DOHH2 (cell line): ENCODE measurements around the gene ANXA2.

Experiments used
- H3F3A ChIP-seq: fragments of 200-600 bp; sonication (generic), shearing (Covaris generic); 2 replicates; pipeline ENCODE4 v1.6.0; 2016; ENCODE audit warnings: antibody characterized with exemption, mild to moderate bottlenecking; ENCODE audit not compliant: control insufficient read depth, insufficient read depth
- H3K27ac ChIP-seq: fragments of 200-600 bp; sonication (generic); 2 replicates; pipeline ENCODE4 v1.5.1; 2014; ENCODE audit warnings: low read depth, mild to moderate bottlenecking, low read length, moderate library complexity
- H3K27me3 ChIP-seq: fragments of 200-600 bp; sonication (generic); 2 replicates; pipeline ENCODE4 v1.6.1; 2014; ENCODE audit warnings: mild to moderate bottlenecking, low read length, mixed read lengths; ENCODE audit not compliant: control insufficient read depth
- H3K36me3 ChIP-seq: fragments of 200-600 bp; sonication (generic); 2 replicates; pipeline ENCODE4 v1.6.1; 2014; ENCODE audit warnings: mild to moderate bottlenecking, low read length, moderate library complexity, mixed read lengths; ENCODE audit not compliant: control insufficient read depth
- H3K4me1 ChIP-seq: fragments of 200-600 bp; sonication (generic); 2 replicates; pipeline ENCODE4 v1.6.1; 2014; ENCODE audit warnings: mild to moderate bottlenecking, low read length, mixed read lengths; ENCODE audit not compliant: control insufficient read depth
- H3K4me2 ChIP-seq: fragments of 200-600 bp; sonication (generic); 2 replicates; pipeline ENCODE4 v1.6.0; 2014; ENCODE audit warnings: mild to moderate bottlenecking, low read length, moderate library complexity
- H3K4me3 ChIP-seq: fragments of 200-600 bp; sonication (generic); 2 replicates; pipeline ENCODE4 v1.5.1; 2014; ENCODE audit warnings: mild to moderate bottlenecking, low read length, mixed read lengths
- H3K79me2 ChIP-seq: fragments of 200-600 bp; sonication (generic); 2 replicates; pipeline ENCODE4 v1.6.1; 2014; ENCODE audit warnings: mild to moderate bottlenecking, low read length, mixed read lengths; ENCODE audit not compliant: control insufficient read depth
- H3K9me2 ChIP-seq: fragments of 200-600 bp; sonication (generic); replicated peaks from 2 replicates; pipeline ENCODE4 v1.6.1; 2014; ENCODE audit warnings: mild to moderate bottlenecking, low read length, mixed read lengths; ENCODE audit not compliant: control insufficient read depth
- H3K9me3 ChIP-seq: fragments of 200-600 bp; sonication (generic); 2 replicates; pipeline ENCODE4 v1.6.1; 2014; ENCODE audit warnings: antibody characterized with exemption, low read length, mixed read lengths; ENCODE audit not compliant: control insufficient read depth, insufficient read depth
- H4K20me1 ChIP-seq: fragments of 200-600 bp; sonication (generic); 2 replicates; pipeline ENCODE4 v1.6.0; 2014; ENCODE audit warnings: low read depth, mild to moderate bottlenecking, antibody characterized with exemption, low read length, moderate library complexity; ENCODE audit not compliant: control insufficient read depth, insufficient read depth
- EZH2phosphoT487 ChIP-seq: fragments of 200-600 bp; sonication (generic); IDR thresholded peaks from 2 replicates; pipeline ENCODE4 v1.6.1; 2017; ENCODE audit warnings: borderline replicate concordance, mild to moderate bottlenecking, antibody characterized with exemption, low read length, moderate library complexity, mixed read lengths
- TF ChIP-seq, protein P1 (sequence below): fragments of 200-600 bp; sonication (generic); IDR thresholded peaks from one replicate; pipeline ENCODE4 v1.5.1; 2014; ENCODE audit warnings: antibody characterized with exemption, mild to moderate bottlenecking, low read depth, low read length; ENCODE audit not compliant: poor library complexity, severe bottlenecking

ANXA2 gene

DNA sequence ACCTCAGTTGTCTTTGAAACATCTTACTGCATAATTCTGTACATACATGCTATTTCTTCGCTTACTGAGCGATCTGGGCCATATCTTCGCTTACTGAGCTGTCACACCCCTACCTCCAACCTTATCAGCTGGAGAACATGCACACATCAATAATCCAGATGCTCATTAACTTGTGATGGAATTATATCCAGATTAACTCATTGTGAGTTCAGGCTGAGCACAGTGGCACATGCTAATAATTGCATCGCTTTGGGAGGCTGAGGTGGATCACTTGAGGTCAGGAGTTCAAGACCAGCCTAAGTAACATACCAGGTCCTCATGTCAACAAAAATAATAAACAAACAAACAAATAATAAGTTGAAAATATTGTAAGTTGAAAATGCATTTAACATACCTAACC, 19.3 kb upstream of the ANXA2 start:
- H3K4me2 ChIP-seq = no peak overlapping the region
- H4K20me1 ChIP-seq = no peaks in the 10 kb centered on the region; the same call in 1 of the 2 replicates
- H3K4me1 ChIP-seq = no peaks in the 10 kb centered on the region
- TF ChIP-seq EZH2phosphoT487 = no peak
- TF ChIP-seq, protein P1, sequence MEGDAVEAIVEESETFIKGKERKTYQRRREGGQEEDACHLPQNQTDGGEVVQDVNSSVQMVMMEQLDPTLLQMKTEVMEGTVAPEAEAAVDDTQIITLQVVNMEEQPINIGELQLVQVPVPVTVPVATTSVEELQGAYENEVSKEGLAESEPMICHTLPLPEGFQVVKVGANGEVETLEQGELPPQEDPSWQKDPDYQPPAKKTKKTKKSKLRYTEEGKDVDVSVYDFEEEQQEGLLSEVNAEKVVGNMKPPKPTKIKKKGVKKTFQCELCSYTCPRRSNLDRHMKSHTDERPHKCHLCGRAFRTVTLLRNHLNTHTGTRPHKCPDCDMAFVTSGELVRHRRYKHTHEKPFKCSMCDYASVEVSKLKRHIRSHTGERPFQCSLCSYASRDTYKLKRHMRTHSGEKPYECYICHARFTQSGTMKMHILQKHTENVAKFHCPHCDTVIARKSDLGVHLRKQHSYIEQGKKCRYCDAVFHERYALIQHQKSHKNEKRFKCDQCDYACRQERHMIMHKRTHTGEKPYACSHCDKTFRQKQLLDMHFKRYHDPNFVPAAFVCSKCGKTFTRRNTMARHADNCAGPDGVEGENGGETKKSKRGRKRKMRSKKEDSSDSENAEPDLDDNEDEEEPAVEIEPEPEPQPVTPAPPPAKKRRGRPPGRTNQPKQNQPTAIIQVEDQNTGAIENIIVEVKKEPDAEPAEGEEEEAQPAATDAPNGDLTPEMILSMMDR = no peak
- no peaks in the 10 kb centered on the region for H3K9me2 ChIP-seq
- 0 out of 2 replicates have a peak, but pooled peaks cover 3% of the 10 kb centered on the region for H3F3A ChIP-seq
- H3K27ac ChIP-seq = no peak overlapping the region
- no peaks in the 10 kb centered on the region for H3K36me3 ChIP-seq
- no peaks in the 10 kb centered on the region for H3K27me3 ChIP-seq
- H3K4me3 ChIP-seq = no peak overlapping the region
- no peaks in the 10 kb centered on the region for H3K9me3 ChIP-seq
- no peaks in the 10 kb centered on the region for H3K79me2 ChIP-seq

DNA sequence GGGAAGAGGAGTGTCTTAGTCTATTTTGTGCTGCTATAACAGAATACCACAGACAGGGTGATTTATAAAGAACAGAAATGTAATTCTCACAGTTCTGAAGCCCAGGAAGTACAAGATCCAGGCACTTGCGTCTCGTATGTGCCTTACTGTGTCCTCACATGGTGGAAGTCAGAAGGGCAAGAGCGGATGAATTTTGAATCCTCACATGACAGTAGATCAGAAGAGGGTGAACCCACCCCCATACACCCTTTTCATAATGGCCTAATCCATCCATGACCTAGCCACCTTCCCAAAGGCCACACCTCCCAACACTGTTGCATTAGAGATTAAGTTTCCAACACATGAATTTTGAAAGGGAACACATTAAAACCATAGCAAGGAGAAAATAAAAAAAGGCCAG, 18.7 kb upstream of the ANXA2 start:
- H3K36me3 ChIP-seq = no peaks in the 10 kb centered on the region

DNA sequence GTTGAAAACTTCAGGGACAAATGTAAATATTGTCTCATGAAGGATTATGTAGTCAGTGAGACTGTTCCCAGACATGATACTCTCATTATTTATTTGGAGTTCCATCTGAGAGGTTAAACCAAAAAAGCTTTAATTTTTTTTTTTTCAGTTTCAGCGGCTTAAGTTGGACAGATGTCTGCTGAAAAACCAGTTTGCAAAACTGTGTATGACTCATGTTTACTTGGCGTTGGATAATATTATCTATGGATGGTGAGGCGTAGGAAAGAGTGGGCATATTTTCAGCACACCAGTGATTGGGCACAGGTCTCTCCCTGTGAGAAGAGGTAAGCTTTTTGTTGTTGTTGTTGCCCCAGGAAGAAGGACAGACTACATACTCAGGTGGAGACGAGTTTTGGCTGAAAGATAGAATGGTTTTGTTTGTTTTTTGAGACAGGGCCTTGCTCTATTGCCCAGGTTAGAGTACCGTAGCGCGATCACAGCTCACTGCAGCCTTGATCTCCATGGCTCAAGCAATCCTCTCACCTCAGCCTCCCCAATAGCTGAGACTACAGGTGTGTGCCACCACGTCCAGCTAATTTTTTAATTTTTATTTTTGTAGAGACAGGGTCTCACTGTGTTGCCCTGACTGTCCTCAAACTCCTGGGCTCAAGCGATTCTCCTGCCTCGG, 16.4 kb upstream of the ANXA2 start:
- H4K20me1 ChIP-seq = no peaks in the 10 kb centered on the region; the same call in 1 of the 2 replicates
- H3K4me1 ChIP-seq = no peaks in the 10 kb centered on the region
- H3K4me3 ChIP-seq = no peak overlapping the region
- no peaks in the 10 kb centered on the region for H3K9me2 ChIP-seq
- H3K27ac ChIP-seq = no peak overlapping the region
- TF ChIP-seq, protein P1 = no peak
- TF ChIP-seq EZH2phosphoT487 = no peak
- no peaks in the 10 kb centered on the region for H3K27me3 ChIP-seq
- H3K9me3 ChIP-seq = no peaks in the 10 kb centered on the region
- no peaks in the 10 kb centered on the region for H3K79me2 ChIP-seq
- H3K4me2 ChIP-seq = no peak overlapping the region
- H3K36me3 ChIP-seq = no peaks in the 10 kb centered on the region
- 0 out of 2 replicates have a peak, but pooled peaks cover 3% of the 10 kb centered on the region for H3F3A ChIP-seq

More for the DNA sequence above, 18.7 kb upstream of the ANXA2 start:
- Histone ChIP-seq H4K20me1 (no peaks in the 10 kb centered on the region; the same call in 1 of the 2 replicates), H3K27me3 (no peaks in the 10 kb centered on the region), H3K4me2 (no peak overlapping the region), H3K27ac (no peak overlapping the region), H3F3A (0 out of 2 replicates have a peak, but pooled peaks cover 3% of the 10 kb centered on the region), H3K79me2 (no peaks in the 10 kb centered on the region), H3K4me3 (no peak overlapping the region), H3K9me2 (no peaks in the 10 kb centered on the region), H3K4me1 (no peaks in the 10 kb centered on the region), H3K9me3 (no peaks in the 10 kb centered on the region)
- TF ChIP-seq EZH2phosphoT487 = no peak
- TF ChIP-seq, protein P1 = no peak
